ENCODE measurements around the gene TMEM168. TPM values are rescaled to one million over a fixed set of nuclear protein-coding genes. Genes with fewer than 3 reads are reported as not detected.

The TMEM168 gene
- total and polyA plus RNA-seq, 7 donors = 5.2 to 10.9 (median 8.1) TPM

DNA sequence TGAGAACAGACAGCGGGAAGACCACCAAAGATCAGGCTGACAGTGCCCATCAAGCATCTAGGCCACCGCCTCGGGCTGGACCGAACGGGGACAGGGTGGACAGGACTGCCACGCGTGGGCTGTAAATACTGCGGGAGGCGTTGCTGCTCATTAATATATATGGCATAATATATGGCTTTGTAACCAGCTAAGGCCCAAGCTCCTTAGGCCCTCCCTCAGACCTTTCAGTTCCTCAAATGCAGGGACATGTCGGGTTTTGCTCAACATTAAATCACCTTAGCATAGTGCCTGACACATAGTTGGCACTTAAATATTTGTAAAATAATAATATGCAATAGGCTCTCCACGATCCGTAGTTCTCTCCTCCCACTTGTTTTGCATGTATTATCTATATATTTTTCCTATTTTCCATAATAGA lies 402 bp upstream of the TMEM168 start:
- intact Hi-C loops (cut with DNase I) = no loop called here
- ATAC-seq (peak in 1 of 4 donors; percentile 49), DNase-seq (no peak)
- H3K4me3 ChIP-seq = peak overlapping the region; percentile 99
- H3K36me3 ChIP-seq (ENCODE audit: insufficient read depth in 1 of 2, low read depth in 1 of 2) = no peaks in the 10 kb centered on the region
- H3K9me3 ChIP-seq = no peaks in the 10 kb centered on the region
- peaks cover 11% of the 10 kb centered on the region for H3K4me1 ChIP-seq
- peak overlapping the region; percentile 92 for H3K27ac ChIP-seq
- no peaks in the 10 kb centered on the region for H3K27me3 ChIP-seq (ENCODE audit: insufficient read depth in 3 of 3, low read length in 2 of 3)
- TF ChIP-seq, protein P1, sequence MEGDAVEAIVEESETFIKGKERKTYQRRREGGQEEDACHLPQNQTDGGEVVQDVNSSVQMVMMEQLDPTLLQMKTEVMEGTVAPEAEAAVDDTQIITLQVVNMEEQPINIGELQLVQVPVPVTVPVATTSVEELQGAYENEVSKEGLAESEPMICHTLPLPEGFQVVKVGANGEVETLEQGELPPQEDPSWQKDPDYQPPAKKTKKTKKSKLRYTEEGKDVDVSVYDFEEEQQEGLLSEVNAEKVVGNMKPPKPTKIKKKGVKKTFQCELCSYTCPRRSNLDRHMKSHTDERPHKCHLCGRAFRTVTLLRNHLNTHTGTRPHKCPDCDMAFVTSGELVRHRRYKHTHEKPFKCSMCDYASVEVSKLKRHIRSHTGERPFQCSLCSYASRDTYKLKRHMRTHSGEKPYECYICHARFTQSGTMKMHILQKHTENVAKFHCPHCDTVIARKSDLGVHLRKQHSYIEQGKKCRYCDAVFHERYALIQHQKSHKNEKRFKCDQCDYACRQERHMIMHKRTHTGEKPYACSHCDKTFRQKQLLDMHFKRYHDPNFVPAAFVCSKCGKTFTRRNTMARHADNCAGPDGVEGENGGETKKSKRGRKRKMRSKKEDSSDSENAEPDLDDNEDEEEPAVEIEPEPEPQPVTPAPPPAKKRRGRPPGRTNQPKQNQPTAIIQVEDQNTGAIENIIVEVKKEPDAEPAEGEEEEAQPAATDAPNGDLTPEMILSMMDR (IDR thresholded peaks at IDR 0.05) = no peak
- WGBS, 3 donors = 22 to 26% (median 25%) methylated on average over 12 of the region's 12 CpGs

DNA sequence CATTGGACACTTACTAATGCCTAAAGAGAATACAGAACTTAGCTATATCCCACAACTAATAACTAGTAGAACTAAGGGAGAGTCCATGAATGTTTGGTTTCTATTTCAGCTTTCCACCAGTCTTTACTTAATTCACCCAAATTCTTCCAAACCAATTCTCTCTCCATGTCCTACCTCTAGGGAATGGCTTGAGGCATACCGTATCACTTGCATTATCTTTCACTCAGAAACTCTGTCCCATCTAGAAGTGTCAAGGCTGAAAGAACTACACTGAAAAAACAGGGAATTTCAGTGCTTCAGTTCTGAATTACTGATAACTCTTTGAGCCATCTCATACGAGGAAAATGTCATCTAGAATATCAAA lies 758 bp downstream of the TMEM168 start:
- H3K36me3 ChIP-seq (ENCODE audit: insufficient read depth in 1 of 2, low read depth in 1 of 2) = no peaks in the 10 kb centered on the region
- H3K27me3 ChIP-seq (ENCODE audit: insufficient read depth in 3 of 3, low read length in 2 of 3) = no peaks in the 10 kb centered on the region
- intact Hi-C loops (cut with DNase I) = no loop called here
- H3K4me1 ChIP-seq = peaks cover 11% of the 10 kb centered on the region
- peak overlapping the region; percentile 92 for H3K27ac ChIP-seq
- H3K4me3 ChIP-seq = peak overlapping the region; percentile 99
- TF ChIP-seq, protein P1 (IDR thresholded peaks at IDR 0.05) = no peak
- H3K9me3 ChIP-seq = no peaks in the 10 kb centered on the region
- peak in 2 of 4 donors; percentile 1 to 5 for ATAC-seq
- WGBS, 3 donors = 0 to 2% (median 0%) methylated on average over 2 of the region's 2 CpGs
- DNase-seq = no peak

DNA sequence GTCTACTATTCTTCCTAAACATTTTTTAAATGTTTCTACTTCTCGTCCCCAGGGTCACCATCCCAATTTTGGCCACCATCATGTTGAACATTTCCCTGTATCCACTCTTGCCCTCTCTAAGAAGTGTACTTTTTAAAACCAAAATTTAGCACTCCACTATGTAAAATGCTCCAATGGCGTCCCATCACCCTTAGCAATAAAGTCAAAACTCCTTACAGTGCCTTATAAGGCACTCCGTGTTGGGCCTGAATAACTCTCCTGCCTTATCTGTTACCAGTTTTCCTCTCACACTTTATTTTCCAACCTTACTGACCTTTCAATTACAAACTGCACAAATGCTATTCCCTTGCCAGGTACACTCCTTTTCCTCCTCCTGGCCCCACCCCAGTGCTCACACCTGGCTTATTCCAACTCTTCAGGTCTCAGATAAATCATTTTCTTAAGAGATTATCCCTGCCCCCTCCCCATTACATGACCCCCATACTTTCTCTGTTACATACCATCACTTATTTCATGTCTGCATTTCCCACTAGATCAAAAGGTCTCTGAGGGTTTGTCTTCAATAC lies 1.3 kb downstream of the TMEM168 start:
- WGBS, 3 donors = 87 to 92% (median 92%) methylated on average over 3 of the region's 3 CpGs
- Histone ChIP-seq H3K27me3 (ENCODE audit: insufficient read depth in 3 of 3, low read length in 2 of 3) (no peaks in the 10 kb centered on the region), H3K4me3 (peak overlapping the region; percentile 99), H3K9me3 (no peaks in the 10 kb centered on the region), H3K27ac (no peak overlapping the region), H3K36me3 (ENCODE audit: insufficient read depth in 1 of 2, low read depth in 1 of 2) (peaks cover 0 to 2% of the 10 kb centered on the region in 2 donors), H3K4me1 (peaks cover 11% of the 10 kb centered on the region)
- TF ChIP-seq, protein P1 (IDR thresholded peaks at IDR 0.05) = no peak
- no peak for DNase-seq
- intact Hi-C loops (cut with DNase I) = no loop called here
- ATAC-seq = no peak

DNA sequence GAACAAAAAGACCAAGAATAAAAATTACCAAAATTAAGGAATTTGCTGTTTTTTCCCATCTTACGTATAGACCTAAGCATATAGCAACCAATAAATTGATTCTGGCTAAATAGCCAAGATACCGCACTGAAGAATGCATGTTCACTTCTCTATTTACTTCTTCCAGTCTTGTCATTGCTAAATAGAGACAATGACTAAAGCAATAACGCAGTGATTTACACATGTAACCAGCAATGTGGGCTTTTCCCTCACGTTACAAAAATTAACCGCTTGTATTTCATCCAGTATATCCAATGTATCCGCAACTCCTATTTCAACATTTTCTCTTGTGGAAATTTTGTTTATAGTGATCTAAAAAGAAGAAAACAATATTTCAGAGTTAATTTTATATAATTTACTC lies 5.6 kb downstream of the TMEM168 start:
- intact Hi-C loops (cut with DNase I) = no loop called here
- Histone ChIP-seq H3K4me1 (peaks cover 11% of the 10 kb centered on the region), H3K4me3 (no peak overlapping the region), H3K27ac (no peak overlapping the region), H3K9me3 (no peaks in the 10 kb centered on the region), H3K27me3 (ENCODE audit: insufficient read depth in 3 of 3, low read length in 2 of 3) (no peaks in the 10 kb centered on the region), H3K36me3 (ENCODE audit: insufficient read depth in 1 of 2, low read depth in 1 of 2) (peaks cover 0 to 15% of the 10 kb centered on the region in 2 donors)
- DNase-seq (no peak), ATAC-seq (peak in 3 of 4 donors; percentile 42 to 67 (median 46))
- 81 to 87% (median 85%) methylated on average over 6 of the region's 6 CpGs for WGBS, 3 donors
- TF ChIP-seq, protein P1 (IDR thresholded peaks at IDR 0.05) = no peak

DNA sequence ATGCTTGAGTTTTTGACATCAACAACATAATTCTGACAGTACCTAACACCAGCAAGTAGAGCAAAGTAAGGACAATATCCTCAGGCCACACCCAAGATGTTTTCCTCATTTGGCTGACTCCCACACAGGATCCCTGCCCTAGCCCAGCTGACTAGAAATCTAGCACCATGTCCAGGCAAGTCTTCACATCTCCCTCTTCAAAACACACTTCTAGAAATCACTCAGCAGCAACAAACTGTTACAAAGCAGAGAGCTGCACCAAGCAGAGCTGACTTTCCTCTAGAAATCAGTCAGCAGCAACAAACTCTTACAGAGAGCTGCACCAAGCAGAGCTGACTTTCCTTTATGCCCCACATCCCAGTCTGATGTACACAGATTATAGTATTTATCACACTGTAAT lies 7.7 kb downstream of the TMEM168 start:
- H3K36me3 ChIP-seq (ENCODE audit: insufficient read depth in 1 of 2, low read depth in 1 of 2) = peaks cover 0 to 15% of the 10 kb centered on the region in 2 donors
- H3K27ac ChIP-seq = no peak overlapping the region
- ATAC-seq = no peak
- intact Hi-C loops (cut with DNase I) = no loop called here
- no peaks in the 10 kb centered on the region for H3K27me3 ChIP-seq (ENCODE audit: insufficient read depth in 3 of 3, low read length in 2 of 3)
- no peak for DNase-seq
- TF ChIP-seq, protein P1 (IDR thresholded peaks at IDR 0.05) = no peak
- no peaks in the 10 kb centered on the region for H3K4me1 ChIP-seq
- H3K4me3 ChIP-seq = no peak overlapping the region
- no peaks in the 10 kb centered on the region for H3K9me3 ChIP-seq
